Effector CD8-positive, alpha-beta T cell (primary cell): ENCODE measurements around the gene KLHL13.
"Not testable (repeated sequence)": the region's sequence is repeated elsewhere in the genome, so short reads cannot be mapped to it uniquely, and the experiment has no call there.

ENCODE experiments used
- DNase-seq: peaks from one replicate; lab custom pipeline; 2025; lab: John Stamatoyannopoulos, UW

Gene KLHL13

GRCh38 chrX:118066867-118067515, 49.6 kb downstream of the KLHL13 start:
- no peak for DNase-seq

- DNase-seq = no peak
Observed at GRCh38 chrX:118062817-118063615, 53.6 kb downstream of the KLHL13 start.

GRCh38 chrX:118062048-118062789, 54.4 kb downstream of the KLHL13 start:
- DNase-seq = no peak

GRCh38 chrX:118058924-118059323, 57.7 kb downstream of the KLHL13 start:
- no peak for DNase-seq

GRCh38 chrX:118056870-118057269, 59.7 kb downstream of the KLHL13 start:
- DNase-seq = no peak

GRCh38 chrX:118049713-118050112, 66.9 kb downstream of the KLHL13 start:
- no peak for DNase-seq

GRCh38 chrX:118047446-118048186, 69.0 kb downstream of the KLHL13 start:
- DNase-seq = no peak

- DNase-seq = no peak
Observed at GRCh38 chrX:118039591-118039990, 77.0 kb downstream of the KLHL13 start.

- DNase-seq = no peak
Observed at GRCh38 chrX:118038614-118039365, 77.8 kb downstream of the KLHL13 start.

- no peak for DNase-seq
Observed at GRCh38 chrX:118026631-118027030, 90.0 kb downstream of the KLHL13 start.

GRCh38 chrX:118025226-118025625, 91.4 kb downstream of the KLHL13 start:
- DNase-seq = no peak

GRCh38 chrX:118024482-118024881, 92.1 kb downstream of the KLHL13 start:
- no peak for DNase-seq

- DNase-seq = no peak
Observed at GRCh38 chrX:118022753-118023152, 93.9 kb downstream of the KLHL13 start.

GRCh38 chrX:118016422-118016821, 100.2 kb downstream of the KLHL13 start:
- DNase-seq = no peak

- DNase-seq = not testable (repeated sequence)
Observed at GRCh38 chrX:118002417-118002816, 114.2 kb downstream of the KLHL13 start.

- no peak for DNase-seq
Observed at GRCh38 chrX:118000518-118000917, 116.1 kb downstream of the KLHL13 start.

GRCh38 chrX:117998171-117998570, 118.4 kb downstream of the KLHL13 start:
- DNase-seq = no peak

GRCh38 chrX:117996918-117997480, 119.6 kb downstream of the KLHL13 start:
- no peak for DNase-seq

GRCh38 chrX:117996408-117996807, 120.2 kb downstream of the KLHL13 start:
- no peak for DNase-seq

- no peak for DNase-seq
Observed at GRCh38 chrX:117995378-117995777, 121.2 kb downstream of the KLHL13 start.

GRCh38 chrX:117992192-117992723, 124.4 kb downstream of the KLHL13 start:
- no peak for DNase-seq
